K562 (cell line): ENCODE results near the gene ANXA3. TPM values are rescaled to one million over a fixed set of nuclear protein-coding genes. Genes with fewer than 3 reads are reported as not detected.

Experiments
- CTCFL ChIP-seq: IDR thresholded peaks from 2 replicates; pipeline ENCODE4 v1.6.1; 2011; ENCODE audit warnings: borderline replicate concordance, low read depth, mild to moderate bottlenecking, moderate library complexity, low read length; ENCODE audit not compliant: insufficient read depth, poor library complexity, severe bottlenecking
- FOXA1 ChIP-seq: fragments of 450-650 bp; IDR thresholded peaks from 2 replicates; pipeline ENCODE4 v1.6.1; 2016; ENCODE audit warnings: mild to moderate bottlenecking, borderline replicate concordance
- NCOA4 ChIP-seq: fragments of 450-650 bp; IDR thresholded peaks from 2 replicates; pipeline ENCODE4 v1.6.1; 2018; ENCODE audit warnings: mild to moderate bottlenecking; ENCODE audit not compliant: partially characterized antibody
- POLR2H ChIP-seq: IDR thresholded peaks from 2 replicates; pipeline ENCODE4 v1.6.1; 2016; ENCODE audit warnings: missing genetic modification characterization, low read depth, mild to moderate bottlenecking, control low read depth, missing compliant biosample characterization, moderate library complexity
- SP2 ChIP-seq: IDR thresholded peaks from 2 replicates; pipeline ENCODE4 v1.6.1; 2011; ENCODE audit warnings: mild to moderate bottlenecking, low read depth, low read length, moderate library complexity; ENCODE audit not compliant: poor library complexity, severe bottlenecking; ENCODE audit errors: extremely low read depth
- TSC22D4 ChIP-seq: fragments of 450-650 bp; IDR thresholded peaks from 2 replicates; pipeline ENCODE4 v1.6.1; 2016; ENCODE audit warnings: missing genetic modification characterization, missing biosample characterization, control low read depth
- ZNF395 ChIP-seq: fragments of 200-800 bp; sonication (Bioruptor generic); IDR thresholded peaks from 2 replicates; pipeline ENCODE4 v1.6.1; 2017; ENCODE audit warnings: missing genetic modification characterization, missing compliant biosample characterization
- ZNF518B ChIP-seq: fragments of 250-450 bp; sonication (Bioruptor Pico); IDR thresholded peaks from 2 replicates; pipeline ENCODE4 v1.5.0; 2021; ENCODE audit warnings: mild to moderate bottlenecking, moderate library complexity
- polyA plus RNA-seq, 8 experiments: library from polyadenylated mRNA; depleted of rRNA in 4 of 8; stranded (reverse) in 5 of 8; unstranded in 3 of 8; fragments of >200 nt; fragmentation: Nextera tagmentation in 2 of 8; fragmentation: Illumina TruSeq in 1 of 8; extraction: Ambion mirVana in 2 of 8; extraction: Trizol in 1 of 8; gene quantifications; 2 replicates each; pipeline versions ENCODE4 v1.2.1 to v1.2.3, GENCODE V29; 2011 to 2014; ENCODE audit warnings: inconsistent platforms in 1 of 8, missing spikeins in 1 of 8
- total RNA-seq, 7 experiments: library from RNA; depleted of rRNA in 6 of 7; stranded (reverse); fragments of >200 nt in 6 of 7; fragmentation: Illumina TruSeq in 2 of 7; extraction: Trizol in 2 of 7; gene quantifications; 2 replicates each; pipeline versions ENCODE4 v1.2.1 to v1.2.3, GENCODE V29; 2011 to 2021; ENCODE audit warnings: low replicate concordance in 1 of 7
- TF ChIP-seq, protein P1 (sequence below): sonication (generic); formaldehyde crosslinking; IDR thresholded peaks from 2 replicates; pipeline ENCODE4 v1.8.0; 2022; ENCODE audit warnings: mild to moderate bottlenecking, missing genetic modification reagents
- TF ChIP-seq, protein P2 (sequence below): fragments of 250-450 bp; sonication (Bioruptor Pico); IDR thresholded peaks from 2 replicates; pipeline ENCODE4 v1.9.0; 2021; ENCODE audit warnings: mild to moderate bottlenecking, inconsistent platforms

The ANXA3 gene
- total and polyA plus RNA-seq, 9 of the 15 experiments (the other 6 are each of a cell fraction or from before 2014, with no cell fraction given): 6.3 to 15.5 (median 9.8) TPM

DNA sequence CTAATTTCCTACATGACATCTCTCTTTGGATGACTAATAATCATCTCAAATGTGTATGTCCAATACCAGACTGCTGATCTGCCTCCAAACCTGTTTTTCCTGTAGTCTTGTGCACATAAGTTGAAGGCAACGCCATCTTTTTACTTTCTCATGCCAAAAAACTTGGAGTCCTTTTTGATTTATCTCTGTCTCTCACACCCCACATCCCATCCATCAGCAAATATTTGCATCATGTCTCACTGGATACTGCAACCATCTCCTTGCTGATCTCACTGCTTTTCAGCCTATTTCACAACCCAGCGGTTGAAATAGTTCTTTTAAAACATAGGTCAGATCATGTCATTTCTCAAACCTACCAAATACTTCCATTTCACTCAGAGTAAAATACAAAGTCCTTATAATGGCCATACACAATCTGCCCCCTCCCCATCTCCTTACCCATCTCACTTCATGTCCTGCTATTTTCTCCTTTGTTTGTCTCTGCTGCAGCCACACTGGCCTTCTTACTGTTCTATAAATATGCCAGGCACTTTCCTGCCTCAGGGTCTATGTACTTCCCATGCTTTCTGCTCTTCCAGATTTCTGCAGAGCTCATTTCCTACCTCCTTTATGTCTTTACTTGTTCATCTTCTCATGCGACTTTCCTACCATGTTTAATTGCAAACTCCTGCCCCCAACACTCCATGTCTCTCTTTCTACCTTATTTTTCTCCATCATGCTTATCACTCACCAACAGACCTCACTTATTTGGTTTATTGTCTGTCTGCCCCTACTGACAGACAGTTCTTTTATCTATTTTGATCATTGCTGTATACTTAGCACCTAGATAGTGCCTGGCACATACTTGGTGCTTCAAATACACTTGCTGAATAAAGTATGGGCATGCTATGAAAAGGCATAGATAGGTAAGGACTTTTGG, 98.8 kb downstream of the ANXA3 start (continued):
- TF ChIP-seq SP2 (no peak), CTCFL (no peak), POLR2H (tag) (no peak), NCOA4 (no peak), ZNF395 (CRISPR knock-in tag) (no peak; the same call in 1 of the 2 replicates), TSC22D4 (tag) (no peak), ZNF518B (CRISPR knock-in tag) (no peak), FOXA1 (no peak)
- TF ChIP-seq, protein P1, sequence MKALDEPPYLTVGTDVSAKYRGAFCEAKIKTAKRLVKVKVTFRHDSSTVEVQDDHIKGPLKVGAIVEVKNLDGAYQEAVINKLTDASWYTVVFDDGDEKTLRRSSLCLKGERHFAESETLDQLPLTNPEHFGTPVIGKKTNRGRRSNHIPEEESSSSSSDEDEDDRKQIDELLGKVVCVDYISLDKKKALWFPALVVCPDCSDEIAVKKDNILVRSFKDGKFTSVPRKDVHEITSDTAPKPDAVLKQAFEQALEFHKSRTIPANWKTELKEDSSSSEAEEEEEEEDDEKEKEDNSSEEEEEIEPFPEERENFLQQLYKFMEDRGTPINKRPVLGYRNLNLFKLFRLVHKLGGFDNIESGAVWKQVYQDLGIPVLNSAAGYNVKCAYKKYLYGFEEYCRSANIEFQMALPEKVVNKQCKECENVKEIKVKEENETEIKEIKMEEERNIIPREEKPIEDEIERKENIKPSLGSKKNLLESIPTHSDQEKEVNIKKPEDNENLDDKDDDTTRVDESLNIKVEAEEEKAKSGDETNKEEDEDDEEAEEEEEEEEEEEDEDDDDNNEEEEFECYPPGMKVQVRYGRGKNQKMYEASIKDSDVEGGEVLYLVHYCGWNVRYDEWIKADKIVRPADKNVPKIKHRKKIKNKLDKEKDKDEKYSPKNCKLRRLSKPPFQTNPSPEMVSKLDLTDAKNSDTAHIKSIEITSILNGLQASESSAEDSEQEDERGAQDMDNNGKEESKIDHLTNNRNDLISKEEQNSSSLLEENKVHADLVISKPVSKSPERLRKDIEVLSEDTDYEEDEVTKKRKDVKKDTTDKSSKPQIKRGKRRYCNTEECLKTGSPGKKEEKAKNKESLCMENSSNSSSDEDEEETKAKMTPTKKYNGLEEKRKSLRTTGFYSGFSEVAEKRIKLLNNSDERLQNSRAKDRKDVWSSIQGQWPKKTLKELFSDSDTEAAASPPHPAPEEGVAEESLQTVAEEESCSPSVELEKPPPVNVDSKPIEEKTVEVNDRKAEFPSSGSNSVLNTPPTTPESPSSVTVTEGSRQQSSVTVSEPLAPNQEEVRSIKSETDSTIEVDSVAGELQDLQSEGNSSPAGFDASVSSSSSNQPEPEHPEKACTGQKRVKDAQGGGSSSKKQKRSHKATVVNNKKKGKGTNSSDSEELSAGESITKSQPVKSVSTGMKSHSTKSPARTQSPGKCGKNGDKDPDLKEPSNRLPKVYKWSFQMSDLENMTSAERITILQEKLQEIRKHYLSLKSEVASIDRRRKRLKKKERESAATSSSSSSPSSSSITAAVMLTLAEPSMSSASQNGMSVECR (CRISPR knock-in tag): no peak
- TF ChIP-seq, protein P2, sequence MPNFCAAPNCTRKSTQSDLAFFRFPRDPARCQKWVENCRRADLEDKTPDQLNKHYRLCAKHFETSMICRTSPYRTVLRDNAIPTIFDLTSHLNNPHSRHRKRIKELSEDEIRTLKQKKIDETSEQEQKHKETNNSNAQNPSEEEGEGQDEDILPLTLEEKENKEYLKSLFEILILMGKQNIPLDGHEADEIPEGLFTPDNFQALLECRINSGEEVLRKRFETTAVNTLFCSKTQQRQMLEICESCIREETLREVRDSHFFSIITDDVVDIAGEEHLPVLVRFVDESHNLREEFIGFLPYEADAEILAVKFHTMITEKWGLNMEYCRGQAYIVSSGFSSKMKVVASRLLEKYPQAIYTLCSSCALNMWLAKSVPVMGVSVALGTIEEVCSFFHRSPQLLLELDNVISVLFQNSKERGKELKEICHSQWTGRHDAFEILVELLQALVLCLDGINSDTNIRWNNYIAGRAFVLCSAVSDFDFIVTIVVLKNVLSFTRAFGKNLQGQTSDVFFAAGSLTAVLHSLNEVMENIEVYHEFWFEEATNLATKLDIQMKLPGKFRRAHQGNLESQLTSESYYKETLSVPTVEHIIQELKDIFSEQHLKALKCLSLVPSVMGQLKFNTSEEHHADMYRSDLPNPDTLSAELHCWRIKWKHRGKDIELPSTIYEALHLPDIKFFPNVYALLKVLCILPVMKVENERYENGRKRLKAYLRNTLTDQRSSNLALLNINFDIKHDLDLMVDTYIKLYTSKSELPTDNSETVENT (CRISPR knock-in tag): no peak
